ENCODE measurements around the gene RASSF3. TPM values are rescaled to one million over a fixed set of nuclear protein-coding genes. Genes with fewer than 3 reads are reported as not detected.

Gene RASSF3
- total and polyA plus RNA-seq, 2 experiments from 2014 or later, result 20.6 to 39.6 TPM

- TF ChIP-seq ZNF462 (CRISPR knock-in tag; IDR thresholded peaks at IDR 0.05) (no peak), CREB1 (CRISPR knock-in tag; IDR thresholded peaks at IDR 0.05; ENCODE audit: low read depth) (no peak), ETS1 (IDR thresholded peaks at IDR 0.05) (no peak), ZNF331 (CRISPR knock-in tag; IDR thresholded peaks at IDR 0.05; ENCODE audit: low read depth) (no peak), JUNB (IDR thresholded peaks at IDR 0.05; ENCODE audit: unreplicated experiment) (no peak)
Measured at GRCh38 chr12:64666054-64666914, 56.0 kb downstream of the RASSF3 start (continued).

- Mint-ChIP-seq H3K36me3 (ENCODE audit: low read depth) (no peaks in the 10 kb centered on the region; the same call in 2 of the 3 replicates), H3K4me3 (no peak overlapping the region), H3K4me1 (peaks cover 71% of the 10 kb centered on the region), H3K27ac (0 out of 2 replicates have a peak overlapping the region, but pooled peaks have one; percentile 9), H3K9me3 (no peaks in the 10 kb centered on the region; the same call in 2 of the 3 replicates), H3K27me3 (ENCODE audit: insufficient read depth, low read depth, poor library complexity) (peaks cover 11% of the 10 kb centered on the region)
- Histone ChIP-seq H3K27me3 (ENCODE audit: insufficient read depth) (no peaks in the 10 kb centered on the region), H2AFZ (no peak overlapping the region), H3K27ac (ENCODE audit: low read depth) (no peak overlapping the region), H3K9me2 (ENCODE audit: insufficient read depth) (no peaks in the 10 kb centered on the region), H3K4me1 (ENCODE audit: insufficient read depth) (peaks cover 68% of the 10 kb centered on the region), H3K4me2 (no peak overlapping the region; the same call in 1 of the 2 replicates), H4K20me1 (replicated peaks; ENCODE audit: insufficient read depth) (peaks cover 16% of the 10 kb centered on the region; the same call in 1 of the 2 replicates), H3K4me3 (no peak overlapping the region), H3K36me3 (ENCODE audit: insufficient read depth) (no peaks in the 10 kb centered on the region), H3K79me2 (replicated peaks; ENCODE audit: insufficient read depth) (peaks cover 94% of the 10 kb centered on the region), H3F3A (replicated peaks; ENCODE audit: low read depth) (no peaks in the 10 kb centered on the region)
- ATAC-seq (no peak), DNase-seq (ENCODE audit: low spot score) (no peak)
- no peak for TF ChIP-seq NANOG (IDR thresholded peaks at IDR 0.05; ENCODE audit: borderline replicate concordance)
- no peak for TF ChIP-seq EZH2 (IDR thresholded peaks at IDR 0.05; ENCODE audit: low read depth, unreplicated experiment)
Measured at GRCh38 chr12:64667793-64668192, 57.5 kb downstream of the RASSF3 start.
